OCI-LY3 (cell line): ENCODE measurements around the gene HTATIP2.

ENCODE experiments used
- CTCF ChIP-seq: fragments of 200-600, 300-600 bp; sonication (generic); IDR thresholded peaks from 2 replicates; pipeline ENCODE4 v1.5.1; 2014; ENCODE audit warnings: antibody characterized with exemption, low read length, low read depth
- EZH2phosphoT487 ChIP-seq: fragments of 200-600 bp; shearing (Covaris generic); IDR thresholded peaks from 2 replicates; pipeline ENCODE4 v1.6.1; 2018; ENCODE audit warnings: antibody characterized with exemption, mixed run types, low read depth

GRCh38 chr11:20353829-20354434 lies 9.6 kb upstream of the HTATIP2 start:
- TF ChIP-seq CTCF: peak; percentile 92
- TF ChIP-seq EZH2phosphoT487: no peak
